CD14-positive monocyte (primary cell): ENCODE data around the gene PACSIN2. TPM values are rescaled to one million over a fixed set of nuclear protein-coding genes. Genes with fewer than 3 reads are reported as not detected.

Source experiments
- DNase-seq, 3 donors: peaks; one replicate each; pipeline ENCODE4 v3.0.0-alpha.2; 2011 to 2022
- H2AFZ ChIP-seq: 2 replicates; pipeline ENCODE4 v1.6.0; 2012; ENCODE audit warnings: mild to moderate bottlenecking, low read depth, low read length, inconsistent platforms; ENCODE audit not compliant: insufficient read depth, poor library complexity, severe bottlenecking
- H3K27ac ChIP-seq, 2 donors: 1 replicate in 1 of 2; 2 replicates in 1 of 2; pipeline ENCODE4 v1.5.1; 2012 to 2013; ENCODE audit warnings: low read length in 2 of 2, control low read depth in 1 of 2, inconsistent platforms in 1 of 2, low read depth in 1 of 2, mild to moderate bottlenecking in 1 of 2
- H3K27me3 ChIP-seq, 2 donors: one replicate each; pipeline versions ENCODE4 v1.6.0 to v1.6.1; 2011 to 2013; ENCODE audit warnings: low read length in 2 of 2; ENCODE audit not compliant: control insufficient read depth in 2 of 2, insufficient read depth in 2 of 2
- H3K36me3 ChIP-seq, 2 donors: replicated peaks in 1 of 2; 1 replicate in 1 of 2; 2 replicates in 1 of 2; pipeline versions ENCODE4 v1.5.1 to v1.6.1; 2012 to 2013; ENCODE audit warnings: low read length in 2 of 2, control low read depth in 1 of 2, inconsistent platforms in 1 of 2, mild to moderate bottlenecking in 1 of 2; ENCODE audit not compliant: insufficient read depth in 2 of 2, control insufficient read depth in 1 of 2
- H3K4me1 ChIP-seq, 2 donors: 1 replicate in 1 of 2; 2 replicates in 1 of 2; pipeline versions ENCODE4 v1.5.1 to v1.6.1; 2012 to 2013; ENCODE audit warnings: low read length in 2 of 2, control low read depth in 1 of 2, inconsistent platforms in 1 of 2, mild to moderate bottlenecking in 1 of 2, moderate library complexity in 1 of 2; ENCODE audit not compliant: insufficient read depth in 2 of 2, control insufficient read depth in 1 of 2
- H3K4me2 ChIP-seq: replicated peaks from 2 replicates; pipeline ENCODE3; 2012; ENCODE audit warnings: low read length, moderate library complexity, mild to moderate bottlenecking; ENCODE audit not compliant: poor library complexity, severe bottlenecking; ENCODE audit errors: extremely low read depth
- H3K4me3 ChIP-seq, 3 experiments: fragments of 200-600 bp in 1 of 3; sonication (generic) in 1 of 3; replicated peaks in 1 of 3; 1 replicate in 2 of 3; 2 replicates in 1 of 3; pipeline ENCODE4 v1.5.1; 2011 to 2013; ENCODE audit warnings: low read length in 3 of 3, mild to moderate bottlenecking in 3 of 3, control low read depth in 2 of 3, low read depth in 2 of 3, inconsistent platforms in 1 of 3, moderate library complexity in 1 of 3
- H3K79me2 ChIP-seq: 2 replicates; pipeline ENCODE4 v1.6.0; 2012; ENCODE audit warnings: mild to moderate bottlenecking, control low read depth, inconsistent platforms, low read length, moderate library complexity; ENCODE audit not compliant: insufficient read depth
- H3K9ac ChIP-seq: 2 replicates; pipeline ENCODE4 v1.6.0; 2017; ENCODE audit warnings: low read length, mild to moderate bottlenecking; ENCODE audit not compliant: insufficient read depth, poor library complexity, severe bottlenecking
- H3K9me3 ChIP-seq, 2 donors: replicated peaks in 1 of 2; 1 replicate in 1 of 2; 2 replicates in 1 of 2; pipeline versions ENCODE4 v1.5.1 to v1.6.1; 2012 to 2013; ENCODE audit warnings: low read length in 2 of 2, control low read depth in 1 of 2; ENCODE audit not compliant: control insufficient read depth in 1 of 2, insufficient read depth in 1 of 2
- H4K20me1 ChIP-seq: 2 replicates; pipeline ENCODE4 v1.6.0; 2012; ENCODE audit warnings: mild to moderate bottlenecking, low read length, control low read depth, moderate library complexity; ENCODE audit not compliant: insufficient read depth
- H3K27ac Mint-ChIP-seq, 7 donors: one replicate each; pipeline ENCODE4 v1.8.0; 2020; ENCODE audit warnings: mild to moderate bottlenecking in 7 of 7, mixed read lengths in 7 of 7, moderate library complexity in 6 of 7, inconsistent platforms in 2 of 7
- H3K27me3 Mint-ChIP-seq, 3 donors: one replicate each; pipeline ENCODE4 v1.8.0; 2021 to 2022; ENCODE audit warnings: low read depth in 3 of 3, mild to moderate bottlenecking in 3 of 3, mixed read lengths in 3 of 3, moderate library complexity in 3 of 3, inconsistent platforms in 1 of 3
- H3K36me3 Mint-ChIP-seq, 2 donors: one replicate each; pipeline ENCODE4 v1.8.0; 2020; ENCODE audit warnings: mixed read lengths in 2 of 2, inconsistent platforms in 1 of 2, mild to moderate bottlenecking in 1 of 2
- H3K4me1 Mint-ChIP-seq: one replicate; pipeline ENCODE4 v1.8.0; 2020; ENCODE audit warnings: mild to moderate bottlenecking, mixed read lengths
- H3K4me3 Mint-ChIP-seq, 2 donors: one replicate each; pipeline ENCODE4 v1.8.0; 2020; ENCODE audit warnings: mild to moderate bottlenecking in 2 of 2, mixed read lengths in 2 of 2, moderate library complexity in 1 of 2
- H3K9me3 Mint-ChIP-seq, 7 donors: one replicate each; pipeline ENCODE4 v1.8.0; 2020 to 2022; ENCODE audit warnings: mixed read lengths in 7 of 7, mild to moderate bottlenecking in 6 of 7, moderate library complexity in 6 of 7, inconsistent platforms in 2 of 7
- CTCF ChIP-seq: fragments of 200-600 bp; IDR thresholded peaks from one replicate; pipeline ENCODE4 v1.8.0; 2022; ENCODE audit warnings: antibody characterized with exemption, mild to moderate bottlenecking
- WGBS: methylation state at CpG from one replicate; pipeline ENCODE4 v1.1.5; 2013; ENCODE audit warnings: missing lambda C conversion rate; ENCODE audit not compliant: insufficient coverage; 5-methylcytosine and 5-hydroxymethylcytosine counted together
- intact Hi-C, 2 donors: fragments of 100-400 bp; cut with micrococcal nuclease; formaldehyde crosslinking; loops; one replicate each; pipeline versions ENCODE4 v1.15.0 to v1.15.1; 2023
- polyA plus RNA-seq, 3 donors: library from polyadenylated mRNA; depleted of rRNA in 1 of 3; unstranded in 2 of 3; stranded (reverse) in 1 of 3; fragments of 300-500 nt in 2 of 3; fragments of >200 nt in 1 of 3; fragmentation: Illumina TruSeq in 2 of 3; gene quantifications; 1 replicate in 2 of 3; 2 replicates in 1 of 3; pipeline ENCODE4 v1.2.3, GENCODE V29; 2012 to 2021

PACSIN2 gene
- polyA plus RNA-seq, 3 donors: 31.2 to 45.7 (median 40.2) TPM

GRCh38 chr22:42908374-42908746, 106.6 kb downstream of the PACSIN2 start:
- Mint-ChIP-seq H3K9me3 (no peaks in the 10 kb centered on the region), H3K36me3 (peaks cover 61 to 78% of the 10 kb centered on the region in 2 donors), H3K4me1 (peaks cover 43% of the 10 kb centered on the region), H3K4me3 (no peak overlapping the region), H3K27me3 (peaks cover 0 to 4% (median 0%) of the 10 kb centered on the region in 3 donors), H3K27ac (peak overlapping the region in 3 of 7 donors; percentile 14 to 80 (median 34))
- no peak overlapping the region for H2AFZ ChIP-seq
- intact Hi-C loops: no loop called here
- no peaks in the 10 kb centered on the region for H3K27me3 ChIP-seq
- H3K4me3 ChIP-seq: no peak overlapping the region
- H3K4me2 ChIP-seq: no peak overlapping the region
- H3K4me1 ChIP-seq: peaks cover 29 to 33% of the 10 kb centered on the region in 2 donors
- DNase-seq: no peak
- WGBS: 87% methylated on average over 6 of the region's 6 CpGs
- TF ChIP-seq CTCF: no peak
- no peak overlapping the region for H3K9ac ChIP-seq
- peaks cover 90% of the 10 kb centered on the region for H3K79me2 ChIP-seq
- no peak overlapping the region for H3K27ac ChIP-seq
- no peaks in the 10 kb centered on the region for H3K9me3 ChIP-seq
- peaks cover 40% of the 10 kb centered on the region for H4K20me1 ChIP-seq
- H3K36me3 ChIP-seq: peaks cover 33 to 60% of the 10 kb centered on the region in 2 donors

- 98% methylated on average over 22 of the region's 26 CpGs for WGBS
- Histone ChIP-seq H3K9me3 (no peaks in the 10 kb centered on the region), H3K27me3 (no peaks in the 10 kb centered on the region), H3K4me2 (no peak overlapping the region), H3K9ac (no peak overlapping the region), H3K27ac (no peak overlapping the region), H3K4me3 (no peak overlapping the region), H2AFZ (no peak overlapping the region), H4K20me1 (peaks cover 46% of the 10 kb centered on the region), H3K79me2 (peaks cover 90% of the 10 kb centered on the region), H3K36me3 (peaks cover 33 to 65% of the 10 kb centered on the region in 2 donors), H3K4me1 (peaks cover 26 to 29% of the 10 kb centered on the region in 2 donors)
- Mint-ChIP-seq H3K36me3 (peaks cover 66 to 82% of the 10 kb centered on the region in 2 donors), H3K4me3 (no peak overlapping the region), H3K27me3 (peaks cover 0 to 4% (median 0%) of the 10 kb centered on the region in 3 donors), H3K9me3 (no peaks in the 10 kb centered on the region), H3K27ac (peak overlapping the region in 1 of 7 donors; percentile 19), H3K4me1 (peaks cover 40% of the 10 kb centered on the region)
- intact Hi-C loops: no loop called here
- no peak for DNase-seq
- no peak for TF ChIP-seq CTCF
Observed at GRCh38 chr22:42907404-42908373, 107.3 kb downstream of the PACSIN2 start.
